AG10803 (cell line): ENCODE data around the gene PTPRC.

Experiments
- DNase-seq: peaks from one replicate; pipeline ENCODE4 v3.0.0; 2010; ENCODE audit warnings: low read depth
- H3K4me3 ChIP-seq: 2 replicates; pipeline ENCODE4 v1.5.1; 2011; ENCODE audit warnings: mild to moderate bottlenecking, low read length, control low read depth
- CTCF ChIP-seq: conservative IDR thresholded peaks from 2 replicates; pipeline ENCODE4 v1.5.1; 2011; ENCODE audit warnings: mild to moderate bottlenecking, low read length, control low read depth, inconsistent platforms

The PTPRC gene

DNA sequence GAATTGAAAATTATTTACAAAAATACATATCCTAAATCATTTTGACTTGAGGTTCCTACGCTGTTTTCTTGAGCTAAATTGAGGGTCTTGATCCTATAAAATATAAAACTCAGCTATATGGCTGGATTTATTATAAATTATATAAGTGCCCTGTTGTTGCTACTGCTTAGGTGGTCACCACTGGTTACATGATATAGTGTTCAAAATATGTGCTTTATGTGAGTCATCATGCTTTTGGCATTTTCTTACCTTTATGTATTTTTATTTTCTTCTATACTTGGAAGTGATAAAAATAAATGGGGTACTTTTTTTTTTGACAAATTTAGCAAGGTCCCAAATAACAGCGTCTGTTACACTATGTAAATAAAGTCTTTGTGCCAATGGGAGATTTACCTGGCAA is 31.1 kb upstream of the PTPRC start:
- no peak for TF ChIP-seq CTCF
- DNase-seq, result no peak

DNA sequence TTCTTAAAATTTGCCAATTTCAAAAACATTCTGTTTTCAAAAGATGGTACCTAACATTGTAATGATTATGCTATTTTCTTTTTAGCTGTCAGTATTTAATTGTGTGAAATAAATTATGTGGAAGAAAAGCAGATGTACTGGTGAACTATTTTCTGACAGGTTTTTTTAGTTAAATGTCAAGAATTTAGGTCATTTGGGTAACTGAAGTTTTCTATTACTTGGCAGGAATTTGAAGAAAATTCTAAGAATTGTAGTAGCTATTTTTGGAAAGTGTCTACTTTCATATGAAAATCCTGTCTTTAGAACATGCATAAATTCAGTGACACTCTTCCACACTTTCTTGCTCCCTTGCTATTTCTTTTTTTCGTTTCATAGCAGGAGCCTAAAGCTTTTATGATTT is 28.5 kb upstream of the PTPRC start:
- no peak overlapping the region for H3K4me3 ChIP-seq
- TF ChIP-seq CTCF, result no peak
- DNase-seq, result peak; percentile 60

More for the DNA sequence above, 31.1 kb upstream of the PTPRC start:
- H3K4me3 ChIP-seq, result no peak overlapping the region

DNA sequence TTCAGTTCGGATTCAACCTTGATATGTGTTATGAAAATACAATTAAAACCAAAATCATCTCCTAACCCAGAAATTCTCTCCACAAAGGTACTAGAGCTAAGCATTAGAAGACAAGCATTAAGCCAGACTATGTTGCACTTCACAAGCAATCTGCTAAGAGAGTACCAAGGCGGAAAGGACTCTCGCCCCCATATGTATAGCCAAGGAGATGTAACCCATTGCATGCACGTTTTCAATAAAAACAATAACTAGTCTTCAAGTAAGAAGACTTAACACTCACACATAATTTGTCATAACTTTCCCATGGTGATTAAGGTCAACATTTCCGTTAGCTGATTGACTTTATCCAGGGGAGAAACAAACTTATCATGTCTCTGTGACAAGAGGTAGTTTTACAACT is 27.6 kb upstream of the PTPRC start:
- H3K4me3 ChIP-seq, result no peak overlapping the region
- TF ChIP-seq CTCF, result no peak
- DNase-seq, result no peak

- TF ChIP-seq CTCF, result no peak
- no peak for DNase-seq
- H3K4me3 ChIP-seq, result no peak overlapping the region
Measured at GRCh38 chr1:198612471-198613260, 26.2 kb upstream of the PTPRC start.

GRCh38 chr1:198617406-198617805 is 21.4 kb upstream of the PTPRC start:
- TF ChIP-seq CTCF, result no peak

DNA sequence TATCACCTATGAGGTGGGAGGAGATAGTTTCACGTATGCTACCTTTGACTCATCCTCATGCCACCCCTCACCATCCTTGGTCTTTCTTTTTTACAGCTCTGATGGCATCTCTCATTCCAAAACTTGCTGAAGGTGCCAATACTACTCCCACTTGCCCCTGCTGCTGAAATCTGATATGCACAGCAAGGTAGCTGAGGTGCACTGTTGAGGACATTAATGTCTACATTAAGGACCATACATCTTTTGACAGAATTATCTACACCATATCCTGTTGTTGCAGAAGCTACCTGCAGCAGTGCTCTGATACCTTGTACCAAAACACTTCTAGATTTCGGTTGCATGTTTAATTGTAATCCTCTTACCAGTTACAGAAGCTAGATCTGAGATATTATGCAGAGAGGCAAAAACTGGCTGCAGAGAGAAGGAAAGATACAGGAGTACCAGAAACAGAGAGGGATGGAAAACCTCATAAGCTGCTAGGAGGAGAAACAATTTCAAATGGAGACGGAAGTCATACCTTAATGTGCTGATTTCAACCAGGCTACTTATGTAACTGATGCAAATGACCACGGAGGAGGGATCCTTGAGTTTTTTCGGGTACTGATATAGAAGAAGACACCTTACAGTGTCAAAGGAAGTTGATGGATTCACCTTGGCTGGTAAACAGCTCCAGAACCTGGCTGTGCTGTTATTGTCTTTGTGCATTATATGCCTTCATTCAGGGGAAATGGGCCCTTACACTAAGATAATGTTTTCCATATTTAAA is 19.3 kb upstream of the PTPRC start:
- no peak overlapping the region for H3K4me3 ChIP-seq
- DNase-seq, result no peak
- no peak for TF ChIP-seq CTCF

More at GRCh38 chr1:198617406-198617805, 21.4 kb upstream of the PTPRC start:
- DNase-seq, result no peak
- H3K4me3 ChIP-seq, result no peak overlapping the region

DNA sequence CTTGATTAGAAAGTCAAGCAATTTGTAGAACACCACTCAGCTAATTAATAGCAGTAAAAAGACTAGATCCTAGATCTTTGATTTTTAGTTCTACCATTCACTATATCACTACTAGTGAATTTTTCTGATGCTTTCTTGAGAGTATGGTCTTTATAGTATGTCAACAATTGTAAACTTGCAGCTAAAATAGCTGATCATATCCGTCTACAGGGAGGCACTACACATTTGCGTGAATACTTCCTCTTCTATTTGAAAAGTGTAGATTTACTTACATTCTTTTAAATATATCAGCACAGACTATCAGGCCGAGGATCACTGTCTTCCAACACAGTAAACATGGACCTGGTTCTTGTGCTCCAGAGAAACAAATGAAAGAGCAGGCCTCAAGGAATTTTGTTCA is 18.6 kb upstream of the PTPRC start:
- no peak for DNase-seq
- no peak for TF ChIP-seq CTCF
- H3K4me3 ChIP-seq, result no peak overlapping the region
